ENCODE measurements around the gene ABCD1.

Gene ABCD1

DNA sequence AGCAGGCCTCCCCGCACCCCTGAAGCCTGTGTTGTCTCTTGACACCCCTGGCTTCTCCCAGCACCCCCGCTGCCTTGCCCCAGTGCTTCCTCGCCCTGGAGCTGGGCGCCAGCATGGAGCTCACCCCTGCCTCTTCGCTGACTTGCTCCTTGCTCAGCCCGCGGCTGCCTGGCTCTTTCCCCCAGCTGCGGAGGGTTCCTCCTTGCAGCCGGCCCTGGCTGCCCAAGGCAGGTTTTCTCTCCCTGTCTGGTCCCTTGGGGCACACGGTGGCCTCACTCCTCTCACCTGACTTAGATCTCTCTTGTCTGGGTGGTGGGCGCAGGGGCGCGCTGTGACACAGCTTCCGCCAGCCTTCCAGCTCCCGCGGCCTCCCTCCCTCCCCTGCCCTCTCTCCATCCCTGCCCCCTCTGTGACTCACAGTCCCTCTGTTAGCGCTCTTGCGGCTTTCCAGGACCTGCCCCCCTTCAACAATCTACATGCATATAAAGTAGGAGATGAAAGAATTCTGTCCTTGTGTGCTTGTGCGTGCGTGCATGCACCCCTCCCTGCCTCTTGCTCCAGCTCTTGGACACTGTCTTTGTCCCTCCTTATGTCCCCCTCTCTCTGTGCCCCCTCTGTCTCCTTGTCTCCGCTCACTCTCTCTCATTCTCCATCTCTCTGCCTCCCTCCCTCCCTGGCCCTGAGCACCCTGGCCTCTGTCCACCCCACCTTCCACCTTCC lies 41.6 kb downstream of the ABCD1 start:
- peak; percentile 29 to 88 (median 68) for DNase-seq
- intact Hi-C loops (cut with DNase I), result no loop called here

DNA sequence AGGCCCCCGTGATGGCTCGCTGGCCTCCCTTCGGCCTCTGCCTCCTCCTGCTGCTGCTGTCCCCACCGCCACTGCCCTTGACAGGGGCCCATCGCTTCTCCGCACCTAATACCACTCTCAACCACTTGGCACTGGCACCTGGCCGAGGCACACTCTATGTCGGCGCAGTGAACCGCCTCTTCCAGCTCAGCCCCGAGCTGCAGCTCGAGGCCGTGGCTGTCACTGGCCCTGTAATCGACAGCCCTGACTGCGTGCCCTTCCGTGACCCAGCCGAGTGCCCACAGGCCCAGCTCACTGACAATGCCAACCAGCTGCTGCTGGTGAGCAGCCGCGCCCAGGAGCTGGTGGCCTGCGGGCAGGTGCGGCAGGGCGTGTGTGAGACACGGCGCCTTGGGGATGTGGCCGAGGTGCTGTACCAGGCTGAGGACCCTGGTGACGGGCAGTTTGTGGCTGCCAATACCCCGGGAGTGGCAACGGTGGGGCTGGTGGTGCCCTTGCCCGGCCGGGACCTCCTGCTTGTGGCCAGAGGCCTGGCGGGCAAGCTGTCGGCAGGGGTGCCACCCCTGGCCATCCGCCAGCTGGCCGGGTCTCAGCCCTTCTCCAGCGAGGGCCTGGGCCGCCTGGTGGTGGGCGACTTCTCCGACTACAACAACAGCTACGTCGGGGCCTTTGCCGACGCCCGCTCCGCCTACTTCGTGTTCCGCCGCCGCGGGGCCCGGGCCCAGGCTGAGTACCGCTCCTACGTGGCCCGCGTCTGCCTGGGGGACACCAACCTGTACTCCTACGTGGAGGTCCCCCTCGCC lies 42.4 kb downstream of the ABCD1 start:
- peak in 16 of 42 donors; percentile 9 to 45 (median 22) for DNase-seq
- intact Hi-C loops (cut with DNase I), result no loop called here

DNA sequence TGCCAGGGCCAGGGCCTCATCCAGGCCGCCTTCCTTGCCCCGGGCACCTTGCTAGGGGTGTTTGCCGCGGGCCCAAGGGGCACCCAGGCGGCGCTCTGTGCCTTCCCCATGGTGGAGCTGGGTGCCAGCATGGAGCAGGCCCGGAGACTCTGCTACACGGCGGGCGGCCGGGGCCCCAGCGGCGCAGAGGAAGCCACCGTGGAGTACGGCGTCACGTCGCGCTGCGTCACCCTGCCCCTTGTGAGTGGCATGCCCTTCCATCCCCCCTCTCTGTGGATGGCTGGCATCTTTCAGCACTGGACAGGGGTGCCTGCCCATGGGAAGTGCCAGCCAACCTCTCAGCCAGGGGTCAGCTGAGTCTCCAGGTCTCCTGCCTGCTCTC lies 43.0 kb downstream of the ABCD1 start:
- intact Hi-C loops (cut with DNase I), result no loop called here
- DNase-seq, result peak in 14 of 42 donors; percentile 1 to 43 (median 12)

DNA sequence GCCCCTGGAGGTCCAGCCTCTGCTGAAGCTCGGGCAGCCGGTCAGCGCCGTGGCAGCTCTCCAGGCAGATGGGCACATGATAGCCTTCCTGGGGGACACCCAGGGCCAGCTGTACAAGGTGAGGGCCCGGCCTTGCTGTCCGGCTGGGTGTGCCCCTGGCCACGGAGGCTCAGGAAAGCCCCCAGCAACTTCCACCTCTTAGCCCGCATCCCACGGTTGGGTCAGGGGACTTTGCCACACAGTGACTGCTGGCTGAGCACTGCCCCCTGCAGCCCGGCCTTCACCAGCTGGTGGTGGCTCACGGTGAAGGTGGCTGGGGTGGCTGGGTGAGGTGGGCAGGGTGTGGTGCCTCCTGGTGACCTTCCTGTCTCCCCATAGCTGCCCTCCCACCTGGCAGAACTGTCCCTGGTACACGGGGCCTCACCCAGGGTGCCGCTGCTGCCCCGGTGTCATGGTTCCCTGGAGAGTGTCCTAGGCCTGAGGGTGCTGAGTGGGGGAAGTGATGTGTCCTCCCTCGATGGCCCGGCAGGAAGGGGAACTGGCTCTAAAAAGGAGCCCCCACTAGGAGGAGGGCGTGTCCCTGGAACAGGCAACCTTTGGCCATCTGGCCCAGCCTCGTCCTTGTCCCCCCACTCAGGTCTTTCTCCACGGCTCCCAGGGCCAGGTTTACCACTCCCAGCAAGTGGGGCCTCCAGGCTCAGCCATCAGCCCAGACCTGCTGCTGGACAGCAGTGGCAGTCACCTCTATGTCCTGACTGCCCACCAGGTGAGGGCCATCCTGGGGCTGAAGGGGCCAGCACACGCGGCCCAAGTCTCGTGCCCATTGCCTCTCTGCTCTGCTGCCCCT lies 43.9 kb downstream of the ABCD1 start:
- intact Hi-C loops (cut with DNase I), result no loop called here
- DNase-seq, result peak in 14 of 42 donors; percentile 12 to 46 (median 22)

DNA sequence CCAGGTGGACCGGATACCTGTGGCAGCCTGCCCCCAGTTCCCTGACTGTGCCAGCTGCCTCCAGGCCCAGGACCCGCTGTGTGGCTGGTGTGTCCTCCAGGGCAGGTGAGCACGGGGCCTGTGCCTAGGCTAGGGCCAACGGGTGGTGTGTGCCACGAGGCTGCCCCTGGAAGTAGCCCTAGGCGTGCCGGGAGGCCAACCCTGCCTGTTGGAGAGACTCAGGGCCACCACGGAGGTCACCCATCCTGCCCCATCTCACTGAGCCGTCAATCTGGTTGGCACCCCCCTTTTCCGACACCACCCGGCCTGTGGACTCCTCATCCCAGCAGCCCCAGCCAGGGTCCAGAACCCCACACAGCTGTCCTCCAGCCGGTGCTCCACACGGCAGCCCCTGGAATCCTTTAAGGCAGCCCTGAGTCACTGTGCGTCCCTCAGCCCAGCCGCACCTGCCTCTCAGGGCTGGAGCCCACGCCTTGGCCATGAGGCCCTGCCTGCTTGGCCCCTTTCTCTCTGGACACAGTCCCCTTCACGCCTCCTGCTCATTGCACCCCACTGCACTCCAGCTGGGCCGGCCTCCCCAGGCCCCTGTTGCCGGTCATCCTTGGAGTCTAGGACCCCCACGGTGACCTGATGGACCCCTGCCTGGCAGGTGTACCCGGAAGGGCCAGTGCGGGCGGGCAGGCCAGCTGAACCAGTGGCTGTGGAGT lies 44.7 kb downstream of the ABCD1 start:
- intact Hi-C loops (cut with DNase I), result no loop called here
- peak in 13 of 42 donors; percentile 1 to 40 (median 15) for DNase-seq

DNA sequence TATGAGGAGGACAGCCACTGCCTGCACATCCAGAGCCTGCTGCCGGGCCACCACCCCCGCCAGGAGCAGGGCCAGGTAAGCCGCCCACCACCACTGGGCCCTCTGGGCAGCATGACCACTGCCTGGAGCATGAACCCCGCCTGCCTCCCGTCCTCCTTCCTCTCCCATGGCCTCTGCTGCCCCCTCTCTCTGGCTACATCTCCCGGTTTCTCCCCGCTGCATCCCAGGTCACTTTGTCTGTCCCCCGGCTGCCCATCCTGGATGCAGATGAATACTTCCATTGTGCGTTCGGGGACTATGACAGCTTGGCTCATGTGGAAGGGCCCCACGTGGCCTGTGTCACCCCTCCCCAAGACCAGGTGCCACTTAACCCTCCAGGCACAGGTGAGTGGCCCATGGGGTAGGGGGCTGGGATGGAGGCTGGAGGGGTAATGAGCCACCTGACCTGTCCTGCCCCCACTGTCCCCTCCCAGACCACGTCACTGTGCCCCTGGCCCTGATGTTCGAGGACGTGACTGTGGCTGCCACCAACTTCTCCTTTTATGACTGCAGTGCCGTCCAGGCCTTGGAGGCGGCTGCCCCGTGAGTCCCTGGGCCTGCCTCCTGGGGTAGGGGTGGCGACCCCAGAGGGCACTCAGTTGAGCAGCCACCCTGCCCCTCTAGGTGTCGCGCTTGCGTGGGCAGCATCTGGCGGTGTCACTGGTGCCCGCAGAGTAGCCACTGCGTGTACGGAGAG lies 45.4 kb downstream of the ABCD1 start:
- intact Hi-C loops (cut with DNase I), result no loop called here
- peak in 19 of 42 donors; percentile 7 to 73 (median 38) for DNase-seq

DNA sequence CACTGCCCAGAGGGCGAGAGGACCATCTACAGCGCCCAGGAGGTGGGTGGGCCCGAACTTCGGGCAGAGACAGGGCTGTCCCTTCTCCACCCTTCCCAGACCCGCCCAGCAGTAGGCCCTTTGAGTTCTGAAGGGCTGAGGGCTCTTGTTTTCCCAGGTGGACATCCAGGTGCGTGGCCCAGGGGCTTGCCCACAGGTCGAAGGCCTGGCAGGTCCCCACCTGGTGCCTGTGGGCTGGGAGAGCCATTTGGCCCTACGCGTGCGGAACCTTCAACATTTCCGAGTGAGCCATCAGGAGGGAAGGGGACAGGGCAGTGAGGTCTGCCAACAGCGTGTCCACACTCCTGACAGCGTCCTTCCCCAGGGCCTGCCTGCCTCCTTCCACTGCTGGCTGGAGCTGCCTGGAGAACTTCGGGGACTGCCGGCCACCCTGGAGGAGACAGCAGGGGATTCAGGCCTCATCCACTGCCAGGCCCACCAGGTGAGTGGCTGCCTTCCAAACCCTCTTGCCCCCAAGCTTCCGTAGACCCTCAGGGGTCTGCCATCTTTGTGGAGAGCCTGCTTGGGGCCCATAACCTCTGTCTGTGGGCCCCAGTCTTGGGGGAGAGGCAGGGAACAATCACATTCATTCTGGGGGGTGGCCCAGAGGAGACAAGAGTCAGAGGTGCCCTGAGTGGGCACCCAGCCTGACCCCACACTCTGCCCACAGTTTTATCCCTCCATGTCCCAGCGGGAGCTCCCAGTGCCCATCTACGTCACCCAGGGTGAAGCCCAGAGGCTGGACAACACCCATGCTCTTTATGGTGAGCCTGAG lies 46.2 kb downstream of the ABCD1 start:
- intact Hi-C loops (cut with DNase I), result no loop called here
- DNase-seq, result peak in 13 of 42 donors; percentile 1 to 35 (median 11)

DNA sequence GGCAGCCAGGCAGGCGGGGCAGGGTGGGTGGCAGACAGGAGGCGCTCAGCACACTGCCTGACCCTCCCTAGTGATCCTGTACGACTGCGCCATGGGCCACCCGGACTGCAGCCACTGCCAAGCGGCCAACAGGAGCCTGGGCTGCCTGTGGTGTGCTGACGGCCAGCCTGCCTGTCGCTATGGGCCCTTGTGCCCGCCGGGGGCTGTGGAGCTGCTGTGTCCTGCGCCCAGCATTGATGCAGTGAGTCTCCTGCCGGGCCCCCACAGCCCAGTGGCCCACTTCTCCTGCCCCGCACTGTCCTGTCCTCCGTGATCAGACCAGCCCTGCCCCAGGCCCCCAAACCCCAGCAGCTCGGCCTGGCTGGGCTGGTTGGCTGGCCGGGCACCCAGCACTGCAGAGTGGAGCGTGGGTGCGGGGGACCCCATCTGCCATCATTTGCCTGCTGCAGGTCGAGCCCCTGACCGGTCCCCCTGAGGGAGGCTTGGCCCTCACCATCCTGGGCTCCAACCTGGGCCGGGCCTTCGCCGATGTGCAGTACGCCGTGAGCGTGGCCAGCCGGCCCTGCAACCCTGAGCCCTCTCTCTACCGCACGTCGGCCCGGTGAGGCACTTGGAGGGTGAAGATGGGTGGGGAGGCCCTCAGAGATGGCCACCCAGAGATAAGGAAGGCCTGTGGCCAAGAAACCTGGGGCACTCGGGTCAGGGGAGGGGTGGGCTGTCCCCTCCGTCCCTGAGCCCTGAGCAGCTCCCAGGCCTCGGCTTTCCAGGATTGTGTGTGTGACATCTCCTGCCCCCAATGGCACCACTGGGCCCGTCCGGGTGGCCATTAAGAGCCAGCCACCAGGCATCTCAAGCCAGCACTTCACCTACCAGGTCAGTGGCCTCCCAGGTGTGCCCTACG lies 47.0 kb downstream of the ABCD1 start:
- intact Hi-C loops (cut with DNase I), result no loop called here
- peak in 13 of 42 donors; percentile 1 to 39 (median 10) for DNase-seq

DNA sequence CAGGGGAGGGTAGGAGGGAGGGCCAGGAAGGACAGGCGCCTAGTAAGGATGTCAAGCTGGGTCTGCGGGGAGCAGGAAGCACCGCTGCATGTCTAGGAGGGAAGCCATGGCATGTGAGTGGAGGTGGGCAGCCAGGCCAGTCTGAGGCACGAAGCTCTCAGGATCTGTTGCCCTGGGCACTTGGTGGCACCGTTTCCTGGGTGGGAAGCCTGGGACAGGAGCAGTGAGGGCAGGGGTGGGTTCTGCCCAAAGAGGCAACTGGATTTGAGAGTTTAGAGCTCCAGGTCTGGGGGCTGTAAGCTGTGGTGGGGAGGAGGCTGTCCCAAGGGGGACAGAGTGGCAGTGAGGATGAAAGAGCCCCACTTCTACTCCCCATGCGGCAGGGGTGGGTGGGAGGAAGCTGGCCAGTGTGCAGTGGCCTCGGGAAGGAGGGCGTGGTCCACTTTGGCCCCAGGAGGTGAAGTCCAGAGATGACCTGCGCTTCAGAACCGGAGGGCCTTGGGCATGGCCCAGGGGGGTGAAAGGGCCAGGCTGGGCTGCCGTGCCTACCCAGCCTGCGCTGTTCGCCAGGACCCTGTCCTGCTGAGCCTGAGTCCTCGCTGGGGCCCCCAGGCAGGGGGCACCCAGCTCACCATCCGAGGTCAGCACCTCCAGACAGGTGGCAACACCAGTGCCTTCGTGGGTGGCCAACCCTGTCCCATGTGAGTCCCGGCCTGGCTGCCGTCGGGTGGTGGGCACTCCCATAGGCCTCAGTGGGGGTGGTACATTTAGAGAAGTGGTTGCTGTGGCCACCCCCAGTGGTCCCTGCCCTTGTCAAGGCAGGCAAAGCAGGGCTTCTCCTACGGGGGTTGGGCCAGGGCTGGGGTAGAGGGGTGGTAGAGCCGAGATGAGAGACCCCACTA lies 47.9 kb downstream of the ABCD1 start:
- DNase-seq, result peak in 9 of 42 donors; percentile 1 to 14 (median 5)
- intact Hi-C loops (cut with DNase I), result no loop called here

DNA sequence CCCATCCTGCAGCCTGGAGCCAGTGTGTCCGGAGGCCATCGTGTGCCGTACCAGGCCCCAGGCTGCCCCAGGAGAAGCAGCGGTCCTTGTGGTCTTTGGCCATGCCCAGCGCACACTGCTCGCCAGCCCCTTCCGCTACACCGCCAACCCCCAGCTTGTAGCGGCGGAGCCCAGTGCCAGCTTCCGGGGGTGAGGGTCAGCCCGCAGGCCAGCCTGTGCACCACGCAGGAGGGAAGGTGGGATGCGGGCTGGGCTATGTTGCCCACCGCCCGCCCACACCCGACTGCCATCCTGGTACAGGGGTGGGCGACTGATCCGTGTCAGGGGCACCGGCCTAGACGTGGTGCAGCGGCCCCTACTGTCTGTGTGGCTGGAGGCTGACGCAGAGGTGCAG lies 48.6 kb downstream of the ABCD1 start:
- intact Hi-C loops (cut with DNase I), result no loop called here

DNA sequence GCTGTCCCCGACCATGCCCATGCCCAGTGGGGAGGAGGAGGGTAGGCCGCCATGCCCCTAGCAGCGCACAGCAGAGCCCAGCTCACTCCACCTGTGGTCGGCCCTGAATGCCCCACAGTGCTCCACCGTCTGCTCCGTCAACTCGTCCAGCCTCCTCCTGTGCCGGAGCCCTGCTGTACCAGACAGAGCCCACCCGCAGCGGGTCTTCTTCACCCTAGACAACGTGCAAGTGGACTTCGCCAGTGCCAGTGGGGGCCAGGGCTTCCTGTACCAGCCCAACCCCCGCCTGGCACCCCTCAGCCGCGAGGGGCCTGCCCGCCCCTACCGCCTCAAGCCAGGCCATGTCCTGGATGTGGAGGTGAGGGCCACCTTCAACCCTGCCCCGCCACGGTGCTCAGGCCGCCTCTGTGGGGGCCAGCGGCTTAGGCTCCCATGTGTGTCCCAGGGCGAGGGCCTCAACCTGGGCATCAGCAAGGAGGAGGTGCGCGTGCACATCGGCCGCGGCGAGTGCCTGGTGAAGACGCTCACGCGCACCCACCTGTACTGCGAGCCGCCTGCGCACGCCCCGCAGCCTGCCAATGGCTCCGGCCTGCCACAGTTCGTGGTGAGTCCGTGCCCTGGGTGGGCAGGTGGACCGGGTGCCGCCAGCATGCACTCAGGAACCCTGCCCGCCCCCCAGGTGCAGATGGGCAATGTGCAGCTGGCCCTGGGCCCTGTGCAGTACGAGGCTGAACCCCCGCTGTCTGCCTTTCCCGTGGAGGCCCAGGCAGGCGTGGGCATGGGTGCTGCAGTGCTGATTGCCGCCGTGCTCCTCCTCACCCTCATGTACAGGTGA lies 49.3 kb downstream of the ABCD1 start:
- DNase-seq, result peak in 7 of 42 donors; percentile 3 to 34 (median 7)
- intact Hi-C loops (cut with DNase I), result no loop called here

More for the DNA sequence above, 48.6 kb downstream of the ABCD1 start:
- DNase-seq, result peak in 6 of 42 donors; percentile 1 to 16 (median 6)

DNA sequence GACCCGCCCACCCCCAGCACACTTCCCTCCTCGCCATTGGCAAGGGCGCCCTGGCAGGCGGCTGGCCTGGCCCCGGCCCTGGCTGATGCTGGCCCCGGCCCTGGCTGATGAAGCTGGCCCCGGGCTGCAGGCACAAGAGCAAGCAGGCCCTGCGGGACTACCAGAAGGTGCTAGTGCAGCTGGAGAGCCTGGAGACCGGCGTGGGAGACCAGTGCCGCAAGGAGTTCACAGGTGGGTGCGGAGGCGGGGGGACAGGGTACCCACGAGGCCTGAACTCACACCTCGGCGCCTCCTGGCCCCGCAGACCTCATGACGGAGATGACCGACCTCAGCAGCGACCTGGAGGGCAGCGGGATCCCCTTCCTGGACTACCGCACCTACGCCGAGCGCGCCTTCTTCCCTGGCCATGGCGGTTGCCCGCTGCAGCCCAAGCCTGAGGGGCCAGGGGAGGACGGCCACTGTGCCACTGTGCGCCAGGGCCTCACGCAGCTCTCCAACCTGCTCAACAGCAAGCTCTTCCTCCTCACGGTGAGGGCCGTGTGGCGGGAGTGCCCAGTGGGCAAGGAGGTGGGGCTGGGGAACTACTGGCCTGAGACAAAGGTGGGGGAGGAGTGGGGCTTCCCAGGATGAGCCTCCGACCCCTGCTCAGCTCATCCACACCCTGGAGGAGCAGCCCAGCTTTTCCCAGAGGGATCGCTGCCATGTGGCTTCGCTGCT lies 50.1 kb downstream of the ABCD1 start:
- DNase-seq, result peak in 5 of 42 donors; percentile 1 to 6 (median 3)
- intact Hi-C loops (cut with DNase I), result no loop called here

DNA sequence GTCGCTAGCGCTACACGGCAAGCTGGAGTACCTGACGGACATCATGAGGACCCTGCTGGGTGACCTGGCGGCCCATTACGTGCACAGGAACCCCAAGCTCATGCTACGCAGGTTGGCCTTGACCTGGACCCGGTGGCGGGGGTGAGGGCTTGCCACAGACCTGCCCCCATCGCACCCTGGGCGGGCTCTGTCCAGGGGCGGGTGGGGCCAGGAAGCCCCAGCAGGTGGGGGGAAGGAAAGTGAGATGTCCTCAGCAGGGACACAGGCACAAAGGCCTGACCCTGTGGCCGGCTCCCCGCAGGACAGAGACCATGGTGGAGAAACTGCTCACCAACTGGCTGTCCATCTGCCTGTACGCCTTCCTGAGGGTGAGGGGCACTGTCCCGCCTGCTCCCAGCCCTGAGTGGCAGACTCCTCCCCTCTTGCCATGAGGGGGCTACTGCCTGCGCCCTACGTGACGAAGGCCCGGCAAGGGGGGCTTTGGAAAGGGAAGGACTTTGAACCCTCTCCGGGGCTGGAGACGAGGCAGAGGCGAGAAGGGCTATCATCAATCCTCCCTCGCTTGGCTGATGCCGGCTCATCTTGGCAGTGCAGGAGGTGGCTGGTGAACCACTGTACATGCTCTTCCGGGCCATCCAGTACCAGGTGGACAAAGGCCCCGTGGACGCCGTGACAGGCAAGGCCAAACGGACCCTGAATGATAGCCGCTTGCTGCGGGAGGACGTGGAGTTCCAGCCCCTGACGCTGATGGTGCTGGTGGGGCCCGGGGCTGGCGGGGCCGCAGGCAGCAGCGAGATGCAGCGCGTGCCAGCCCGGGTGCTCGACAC lies 50.9 kb downstream of the ABCD1 start:
- DNase-seq, result peak in 4 of 42 donors; percentile 1 to 4 (median 2)
- intact Hi-C loops (cut with DNase I), result no loop called here

Data from head of caudate nucleus (tissue), 42 donors.